Esophagus muscularis mucosa (tissue), 4 donors: ENCODE results near the gene FOXD1. TPM values are rescaled to one million over a fixed set of nuclear protein-coding genes. Genes with fewer than 3 reads are reported as not detected.
"Not testable (repeated sequence)": the region's sequence is repeated elsewhere in the genome, so short reads cannot be mapped to it uniquely, and the experiment has no call there.

ENCODE experiments used
- DNase-seq: peaks from one replicate; pipeline ENCODE4 v3.0.0-alpha.2; 2017; ENCODE audit errors: extremely low spot score
- H3K27ac ChIP-seq, 4 donors: fragments of 200-600 bp; sonication (generic); replicated peaks in 1 of 4; 1 replicate in 3 of 4; 2 replicates in 1 of 4; pipeline ENCODE4 v1.5.1; 2016 to 2019; ENCODE audit warnings: mild to moderate bottlenecking in 1 of 4
- H3K27me3 ChIP-seq, 4 donors: fragments of 200-600 bp; sonication (generic); one replicate each; pipeline versions ENCODE4 v1.5.1 to v1.6.0; 2016 to 2019
- H3K36me3 ChIP-seq, 4 donors: fragments of 200-600 bp; sonication (generic); one replicate each; pipeline ENCODE4 v1.5.1; 2016 to 2019
- H3K4me1 ChIP-seq, 4 donors: fragments of 200-600 bp; sonication (generic); one replicate each; pipeline ENCODE4 v1.5.1; 2016 to 2019
- H3K4me3 ChIP-seq, 4 donors: fragments of 200-600 bp; sonication (generic); 1 replicate in 2 of 4; 2 replicates in 2 of 4; pipeline ENCODE4 v1.5.1; 2016 to 2019; ENCODE audit warnings: mild to moderate bottlenecking in 4 of 4, moderate library complexity in 1 of 4
- H3K9me3 ChIP-seq, 4 donors: fragments of 200-600 bp; sonication (generic); 1 replicate in 3 of 4; 2 replicates in 1 of 4; pipeline ENCODE4 v1.5.1; 2016 to 2019
- EP300 ChIP-seq: sonication (generic); formaldehyde crosslinking; IDR thresholded peaks from one replicate; pipeline ENCODE4 v1.6.1; 2017; ENCODE audit warnings: antibody characterized with exemption
- POLR2A ChIP-seq: fragments of 450-650 bp; IDR thresholded peaks from one replicate; pipeline ENCODE4 v1.6.1; 2017; ENCODE audit warnings: antibody characterized with exemption, moderate library complexity, mild to moderate bottlenecking, low read depth
- POLR2AphosphoS5 ChIP-seq, 2 donors: sonication (generic); formaldehyde crosslinking; IDR thresholded peaks; one replicate each; pipeline ENCODE4 v1.6.1; 2017; ENCODE audit warnings: antibody characterized with exemption in 2 of 2
- WGBS: methylation state at CpG from one replicate; pipeline ENCODE4 v1.1.5; 2018; 5-methylcytosine and 5-hydroxymethylcytosine counted together
- intact Hi-C: fragments of 100-400 bp; cut with DNase I; formaldehyde crosslinking; loops from one replicate; pipeline ENCODE4 v1.15.1; 2023
- total RNA-seq, 4 donors: library from RNA; depleted of rRNA; stranded (reverse); fragments of >200 nt; gene quantifications; one replicate each; pipeline versions ENCODE4 v1.1.0 to v1.2.1, GENCODE V29; 2016
- TF ChIP-seq, protein P1 (sequence below), 3 experiments: fragments of 200-600 bp in 2 of 3; fragments of 450-650 bp in 1 of 3; sonication (generic) in 2 of 3; IDR thresholded peaks; one replicate each; pipeline ENCODE4 v1.5.1; 2017 to 2019; ENCODE audit warnings: antibody characterized with exemption in 3 of 3, mild to moderate bottlenecking in 2 of 3, moderate library complexity in 1 of 3

Gene FOXD1
- total RNA-seq, 4 donors from 2014 or later = 5.0 to 23.4 (median 13.6) TPM

GRCh38 chr5:73487815-73488214 is 39.2 kb upstream of the FOXD1 start:
- Histone ChIP-seq H3K36me3 (no peaks in the 10 kb centered on the region), H3K27ac (no peak overlapping the region), H3K27me3 (no peaks in the 10 kb centered on the region), H3K4me3 (no peak overlapping the region), H3K9me3 (no peaks in the 10 kb centered on the region), H3K4me1 (no peaks in the 10 kb centered on the region)
- 81% methylated on average over 4 of the region's 4 CpGs for WGBS
- intact Hi-C loops = no loop called here
- DNase-seq = no peak
- TF ChIP-seq EP300 (no peak), POLR2A (no peak), POLR2AphosphoS5 (IDR thresholded peaks at IDR 0.05) (no peak)
- TF ChIP-seq, protein P1, sequence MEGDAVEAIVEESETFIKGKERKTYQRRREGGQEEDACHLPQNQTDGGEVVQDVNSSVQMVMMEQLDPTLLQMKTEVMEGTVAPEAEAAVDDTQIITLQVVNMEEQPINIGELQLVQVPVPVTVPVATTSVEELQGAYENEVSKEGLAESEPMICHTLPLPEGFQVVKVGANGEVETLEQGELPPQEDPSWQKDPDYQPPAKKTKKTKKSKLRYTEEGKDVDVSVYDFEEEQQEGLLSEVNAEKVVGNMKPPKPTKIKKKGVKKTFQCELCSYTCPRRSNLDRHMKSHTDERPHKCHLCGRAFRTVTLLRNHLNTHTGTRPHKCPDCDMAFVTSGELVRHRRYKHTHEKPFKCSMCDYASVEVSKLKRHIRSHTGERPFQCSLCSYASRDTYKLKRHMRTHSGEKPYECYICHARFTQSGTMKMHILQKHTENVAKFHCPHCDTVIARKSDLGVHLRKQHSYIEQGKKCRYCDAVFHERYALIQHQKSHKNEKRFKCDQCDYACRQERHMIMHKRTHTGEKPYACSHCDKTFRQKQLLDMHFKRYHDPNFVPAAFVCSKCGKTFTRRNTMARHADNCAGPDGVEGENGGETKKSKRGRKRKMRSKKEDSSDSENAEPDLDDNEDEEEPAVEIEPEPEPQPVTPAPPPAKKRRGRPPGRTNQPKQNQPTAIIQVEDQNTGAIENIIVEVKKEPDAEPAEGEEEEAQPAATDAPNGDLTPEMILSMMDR (IDR thresholded peaks at IDR 0.05) = no peak

GRCh38 chr5:73487257-73487656 is 38.7 kb upstream of the FOXD1 start:
- H3K27ac ChIP-seq, H3K4me1 ChIP-seq, H3K36me3 ChIP-seq, intact Hi-C loops, H3K4me3 ChIP-seq, H3K9me3 ChIP-seq, H3K27me3 ChIP-seq, DNase-seq: not testable (repeated sequence)
- WGBS = 64% methylated on average over 4 of the region's 4 CpGs

GRCh38 chr5:73486119-73486899 is 37.7 kb upstream of the FOXD1 start:
- 72% methylated on average over 3 of the region's 3 CpGs for WGBS
- Histone ChIP-seq H3K27ac (no peak overlapping the region), H3K4me3 (no peak overlapping the region)

GRCh38 chr5:73485715-73486114 is 37.1 kb upstream of the FOXD1 start:
- no peaks in the 10 kb centered on the region for H3K36me3 ChIP-seq
- intact Hi-C loops = no loop called here
- no peaks in the 10 kb centered on the region for H3K27me3 ChIP-seq
- H3K4me1 ChIP-seq = no peaks in the 10 kb centered on the region
- H3K27ac ChIP-seq = no peak overlapping the region
- H3K4me3 ChIP-seq = no peak overlapping the region
- TF ChIP-seq, protein P1 (IDR thresholded peaks at IDR 0.05) = no peak
- TF ChIP-seq EP300 (no peak), POLR2AphosphoS5 (IDR thresholded peaks at IDR 0.05) (no peak), POLR2A (no peak)
- 84% methylated on average over 3 of the region's 3 CpGs for WGBS
- H3K9me3 ChIP-seq = no peaks in the 10 kb centered on the region
- no peak for DNase-seq

More at GRCh38 chr5:73486119-73486899, 37.7 kb upstream of the FOXD1 start:
- Histone ChIP-seq H3K36me3 (no peaks in the 10 kb centered on the region), H3K27me3 (no peaks in the 10 kb centered on the region), H3K4me1 (no peaks in the 10 kb centered on the region), H3K9me3 (no peaks in the 10 kb centered on the region)
- intact Hi-C loops = no loop called here
- no peak for TF ChIP-seq POLR2AphosphoS5 (IDR thresholded peaks at IDR 0.05)
- no peak for TF ChIP-seq POLR2A
- DNase-seq = no peak

- no peak overlapping the region for H3K27ac ChIP-seq
- TF ChIP-seq POLR2AphosphoS5 (IDR thresholded peaks at IDR 0.05) (no peak), POLR2A (no peak), EP300 (no peak)
- TF ChIP-seq, protein P1 (IDR thresholded peaks at IDR 0.05) = no peak
- no peaks in the 10 kb centered on the region for H3K9me3 ChIP-seq
- H3K36me3 ChIP-seq = no peaks in the 10 kb centered on the region
- WGBS = 100% methylated on average over 1 of the region's 1 CpG
- intact Hi-C loops = no loop called here
- no peaks in the 10 kb centered on the region for H3K27me3 ChIP-seq
- no peak overlapping the region for H3K4me3 ChIP-seq
- no peak for DNase-seq
- H3K4me1 ChIP-seq = no peaks in the 10 kb centered on the region
Observed at GRCh38 chr5:73484511-73484910, 35.9 kb upstream of the FOXD1 start.

DNA sequence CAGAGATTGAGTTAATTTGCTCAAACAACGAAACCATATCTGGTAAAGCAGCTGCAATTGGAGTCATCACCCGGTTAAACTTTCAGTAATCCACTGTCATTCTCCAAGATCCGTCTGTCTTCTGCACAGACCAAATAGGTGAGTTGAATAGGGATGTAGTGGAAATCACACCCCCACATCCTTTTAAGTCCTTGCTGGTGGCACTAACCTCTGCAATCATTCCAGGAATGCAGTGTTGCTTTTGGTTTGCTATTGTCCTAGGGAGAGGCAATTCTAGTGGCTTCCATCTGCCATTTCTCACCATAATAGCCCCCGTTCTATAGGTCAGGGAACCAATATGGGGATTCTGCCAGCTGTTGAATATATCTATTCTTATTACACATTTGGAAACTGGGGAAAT is 35.1 kb upstream of the FOXD1 start:
- H3K9me3 ChIP-seq = no peaks in the 10 kb centered on the region
- WGBS = 80% methylated on average over 4 of the region's 4 CpGs
- no peaks in the 10 kb centered on the region for H3K36me3 ChIP-seq
- no peak overlapping the region for H3K27ac ChIP-seq
- no peaks in the 10 kb centered on the region for H3K4me1 ChIP-seq
- TF ChIP-seq, protein P1 (IDR thresholded peaks at IDR 0.05) = no peak
- no peak for TF ChIP-seq EP300
- no peak for TF ChIP-seq POLR2A
- no peak for TF ChIP-seq POLR2AphosphoS5 (IDR thresholded peaks at IDR 0.05)
- H3K4me3 ChIP-seq = no peak overlapping the region
- no peak for DNase-seq
- no peaks in the 10 kb centered on the region for H3K27me3 ChIP-seq
- intact Hi-C loops = no loop called here
